K562 (cell line): ENCODE measurements around the gene LGR6.

ENCODE experiments used
- CBX5 ChIP-seq: IDR thresholded peaks from 2 replicates; pipeline ENCODE4 v1.6.1; 2014; ENCODE audit warnings: low read depth, borderline replicate concordance
- ETV5 ChIP-seq: sonication (generic); formaldehyde crosslinking; IDR thresholded peaks from 2 replicates; pipeline ENCODE4 v1.4.0; 2020; ENCODE audit warnings: low read depth, mild to moderate bottlenecking, missing genetic modification reagents
- GATAD2A ChIP-seq: fragments of 450-650 bp; IDR thresholded peaks from 2 replicates; pipeline ENCODE4 v1.6.1; 2017
- RAD21 ChIP-seq, 2 experiments: fragments of 250-450 bp in 1 of 2; fragments of 450-650 bp in 1 of 2; sonication (Bioruptor Pico) in 1 of 2; formaldehyde crosslinking in 1 of 2; IDR thresholded peaks in 1 of 2; conservative IDR thresholded peaks in 1 of 2; 2 replicates each; pipeline versions ENCODE4 v1.4.0 to v1.8.0; 2020 to 2022; ENCODE audit warnings: mild to moderate bottlenecking in 2 of 2, moderate library complexity in 1 of 2
- SMARCB1 ChIP-seq: IDR thresholded peaks from 2 replicates; pipeline ENCODE4 v1.6.1; 2011; ENCODE audit warnings: improper control_type of control experiment, low read depth; ENCODE audit not compliant: insufficient read length
- SMC3 ChIP-seq: conservative IDR thresholded peaks from 2 replicates; pipeline ENCODE4 v1.6.1; 2011; ENCODE audit warnings: low read depth, low read length, improper control_type of control experiment; ENCODE audit not compliant: insufficient read depth
- ZKSCAN8 ChIP-seq: fragments of 200-800 bp; sonication (Bioruptor generic); IDR thresholded peaks from 2 replicates; pipeline ENCODE4 v1.6.1; 2016; ENCODE audit warnings: missing genetic modification characterization, missing compliant biosample characterization
- ZNF146 ChIP-seq: IDR thresholded peaks from one replicate; pipeline ENCODE4 v1.6.1; 2018; ENCODE audit warnings: missing compliant biosample characterization; ENCODE audit not compliant: unreplicated experiment
- TF ChIP-seq, protein P1 (sequence below), 3 experiments: IDR thresholded peaks in 2 of 3; conservative IDR thresholded peaks in 1 of 3; 2 replicates each; pipeline ENCODE4 v1.5.1; 2011 to 2012; ENCODE audit warnings: low read length in 3 of 3, mild to moderate bottlenecking in 3 of 3, control low read depth in 2 of 3, improper control_type of control experiment in 1 of 3, inconsistent platforms in 1 of 3, low read depth in 1 of 3, mixed read lengths in 1 of 3, moderate library complexity in 1 of 3; ENCODE audit not compliant: insufficient read depth in 2 of 3
- TF ChIP-seq, protein P2 (sequence below), 2 experiments: fragments of 450-650 bp in 1 of 2; IDR thresholded peaks; 2 replicates each; pipeline ENCODE4 v1.6.1; 2011 to 2017; ENCODE audit warnings: low read depth in 2 of 2, antibody characterized with exemption in 1 of 2, borderline replicate concordance in 1 of 2, low read length in 1 of 2, mild to moderate bottlenecking in 1 of 2, mixed read lengths in 1 of 2; ENCODE audit not compliant: control insufficient read depth in 1 of 2

DNA sequence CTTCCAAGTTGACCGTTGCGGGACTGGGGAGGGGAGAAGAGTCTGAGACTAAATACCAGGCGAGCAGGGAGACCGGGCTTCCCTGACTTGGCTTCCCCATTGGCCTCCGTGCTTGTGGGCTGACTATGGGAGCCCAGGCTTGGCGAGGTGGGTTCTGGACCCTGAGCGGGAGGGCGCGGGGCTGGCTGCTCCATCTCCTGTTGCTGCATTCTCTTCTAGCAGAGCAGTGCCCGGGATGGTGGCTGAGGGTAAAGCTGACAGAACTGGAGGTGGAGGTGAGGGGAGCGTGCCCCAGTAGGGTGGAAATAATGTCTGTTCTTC is 689 bp downstream of the LGR6 start:
- TF ChIP-seq, protein P1, sequence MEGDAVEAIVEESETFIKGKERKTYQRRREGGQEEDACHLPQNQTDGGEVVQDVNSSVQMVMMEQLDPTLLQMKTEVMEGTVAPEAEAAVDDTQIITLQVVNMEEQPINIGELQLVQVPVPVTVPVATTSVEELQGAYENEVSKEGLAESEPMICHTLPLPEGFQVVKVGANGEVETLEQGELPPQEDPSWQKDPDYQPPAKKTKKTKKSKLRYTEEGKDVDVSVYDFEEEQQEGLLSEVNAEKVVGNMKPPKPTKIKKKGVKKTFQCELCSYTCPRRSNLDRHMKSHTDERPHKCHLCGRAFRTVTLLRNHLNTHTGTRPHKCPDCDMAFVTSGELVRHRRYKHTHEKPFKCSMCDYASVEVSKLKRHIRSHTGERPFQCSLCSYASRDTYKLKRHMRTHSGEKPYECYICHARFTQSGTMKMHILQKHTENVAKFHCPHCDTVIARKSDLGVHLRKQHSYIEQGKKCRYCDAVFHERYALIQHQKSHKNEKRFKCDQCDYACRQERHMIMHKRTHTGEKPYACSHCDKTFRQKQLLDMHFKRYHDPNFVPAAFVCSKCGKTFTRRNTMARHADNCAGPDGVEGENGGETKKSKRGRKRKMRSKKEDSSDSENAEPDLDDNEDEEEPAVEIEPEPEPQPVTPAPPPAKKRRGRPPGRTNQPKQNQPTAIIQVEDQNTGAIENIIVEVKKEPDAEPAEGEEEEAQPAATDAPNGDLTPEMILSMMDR (IDR thresholded peaks at IDR 0.05 in 2 of 3, conservative IDR thresholded peaks at IDR 0.05 in 1 of 3; ENCODE audit: insufficient read depth in 2 of 3, low read depth in 1 of 3, low read length in 3 of 3), result no peak
- no peak for TF ChIP-seq GATAD2A
- TF ChIP-seq RAD21 (CRISPR knock-in tag; conservative IDR thresholded peaks at IDR 0.05 in 1 of 2, IDR thresholded peaks at IDR 0.05 in 1 of 2), result no peak
- no peak for TF ChIP-seq SMARCB1
- no peak for TF ChIP-seq CBX5
- TF ChIP-seq, protein P2, sequence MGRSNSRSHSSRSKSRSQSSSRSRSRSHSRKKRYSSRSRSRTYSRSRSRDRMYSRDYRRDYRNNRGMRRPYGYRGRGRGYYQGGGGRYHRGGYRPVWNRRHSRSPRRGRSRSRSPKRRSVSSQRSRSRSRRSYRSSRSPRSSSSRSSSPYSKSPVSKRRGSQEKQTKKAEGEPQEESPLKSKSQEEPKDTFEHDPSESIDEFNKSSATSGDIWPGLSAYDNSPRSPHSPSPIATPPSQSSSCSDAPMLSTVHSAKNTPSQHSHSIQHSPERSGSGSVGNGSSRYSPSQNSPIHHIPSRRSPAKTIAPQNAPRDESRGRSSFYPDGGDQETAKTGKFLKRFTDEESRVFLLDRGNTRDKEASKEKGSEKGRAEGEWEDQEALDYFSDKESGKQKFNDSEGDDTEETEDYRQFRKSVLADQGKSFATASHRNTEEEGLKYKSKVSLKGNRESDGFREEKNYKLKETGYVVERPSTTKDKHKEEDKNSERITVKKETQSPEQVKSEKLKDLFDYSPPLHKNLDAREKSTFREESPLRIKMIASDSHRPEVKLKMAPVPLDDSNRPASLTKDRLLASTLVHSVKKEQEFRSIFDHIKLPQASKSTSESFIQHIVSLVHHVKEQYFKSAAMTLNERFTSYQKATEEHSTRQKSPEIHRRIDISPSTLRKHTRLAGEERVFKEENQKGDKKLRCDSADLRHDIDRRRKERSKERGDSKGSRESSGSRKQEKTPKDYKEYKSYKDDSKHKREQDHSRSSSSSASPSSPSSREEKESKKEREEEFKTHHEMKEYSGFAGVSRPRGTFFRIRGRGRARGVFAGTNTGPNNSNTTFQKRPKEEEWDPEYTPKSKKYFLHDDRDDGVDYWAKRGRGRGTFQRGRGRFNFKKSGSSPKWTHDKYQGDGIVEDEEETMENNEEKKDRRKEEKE (IDR thresholded peaks at IDR 0.05; ENCODE audit: borderline replicate concordance in 1 of 2, control insufficient read depth in 1 of 2, low read depth in 2 of 2, low read length in 1 of 2), result no peak
- TF ChIP-seq ETV5 (CRISPR knock-in tag), result no peak
- TF ChIP-seq ZNF146, result no peak
- no peak for TF ChIP-seq SMC3
- TF ChIP-seq ZKSCAN8 (CRISPR knock-in tag), result no peak
